Peyer's patch (tissue), 4 donors: ENCODE results near the gene TOP2B. TPM values are rescaled to one million over a fixed set of nuclear protein-coding genes. Genes with fewer than 3 reads are reported as not detected.
A peak's percentile ranks its signal among the peaks of the same experiment; 100 is the strongest.

Source experiments
- DNase-seq, 3 donors: peaks; one replicate each; pipeline ENCODE4 v3.0.0-alpha.2; 2017 to 2019
- H3K27ac ChIP-seq, 4 donors: fragments of 200-600 bp; sonication (generic); one replicate each; pipeline ENCODE4 v1.5.1; 2016 to 2019
- H3K27me3 ChIP-seq, 2 donors: fragments of 200-600 bp; sonication (generic); one replicate each; pipeline ENCODE4 v1.5.1; 2019
- H3K36me3 ChIP-seq, 3 donors: fragments of 200-600 bp; sonication (generic); one replicate each; pipeline ENCODE4 v1.5.1; 2016 to 2019
- H3K4me1 ChIP-seq, 4 donors: fragments of 200-600 bp; sonication (generic); one replicate each; pipeline ENCODE4 v1.5.1; 2016 to 2019
- H3K4me3 ChIP-seq, 4 donors: fragments of 200-600 bp; sonication (generic); 1 replicate in 3 of 4; 2 replicates in 1 of 4; pipeline ENCODE4 v1.5.1; 2016 to 2019; ENCODE audit warnings: mild to moderate bottlenecking in 1 of 4
- H3K9me3 ChIP-seq, 4 donors: fragments of 200-600 bp; sonication (generic); one replicate each; pipeline ENCODE4 v1.5.1; 2016 to 2019; ENCODE audit warnings: mild to moderate bottlenecking in 1 of 4
- POLR2A ChIP-seq, 2 donors: fragments of 450-650 bp; IDR thresholded peaks; one replicate each; pipeline ENCODE4 v1.5.1; 2017; ENCODE audit warnings: antibody characterized with exemption in 2 of 2, mild to moderate bottlenecking in 2 of 2, moderate library complexity in 2 of 2
- total RNA-seq, 4 donors: library from RNA; depleted of rRNA; stranded (reverse); fragments of >200 nt; gene quantifications; one replicate each; pipeline ENCODE4 v1.1.0, GENCODE V29; 2016
- TF ChIP-seq, protein P1 (sequence below), 6 experiments: fragments of 450-650 bp in 4 of 6; fragments of 200-600 bp in 2 of 6; sonication (generic) in 1 of 6; IDR thresholded peaks; one replicate each; pipeline ENCODE4 v1.5.1; 2017 to 2019; ENCODE audit warnings: antibody characterized with exemption in 6 of 6, mild to moderate bottlenecking in 3 of 6, moderate library complexity in 1 of 6

TOP2B gene
- total RNA-seq, 4 donors from 2014 or later, result 70.4 to 198 (median 73.8) TPM

DNA sequence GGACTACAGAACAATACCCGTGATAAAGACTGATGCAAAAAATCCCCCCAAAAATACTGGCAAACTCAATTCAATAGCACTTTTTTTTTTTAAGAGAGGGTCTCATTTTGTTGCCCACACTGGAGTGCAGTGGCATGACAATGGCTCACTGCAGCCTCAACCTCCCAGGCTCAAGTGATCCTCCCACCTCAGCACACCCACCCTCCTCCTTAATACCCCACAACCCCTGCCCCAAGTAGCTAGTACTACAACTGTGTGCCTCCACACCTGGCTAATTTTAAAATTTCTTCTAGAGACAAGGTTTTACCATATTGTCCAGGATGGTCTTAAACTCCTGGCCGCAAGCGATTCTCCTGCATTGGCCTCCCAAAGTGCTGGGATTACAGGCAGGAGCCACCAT is 11.4 kb downstream of the TOP2B start:
- H3K4me3 ChIP-seq, result no peak overlapping the region
- no peak for DNase-seq
- H3K9me3 ChIP-seq, result no peaks in the 10 kb centered on the region
- TF ChIP-seq, protein P1, sequence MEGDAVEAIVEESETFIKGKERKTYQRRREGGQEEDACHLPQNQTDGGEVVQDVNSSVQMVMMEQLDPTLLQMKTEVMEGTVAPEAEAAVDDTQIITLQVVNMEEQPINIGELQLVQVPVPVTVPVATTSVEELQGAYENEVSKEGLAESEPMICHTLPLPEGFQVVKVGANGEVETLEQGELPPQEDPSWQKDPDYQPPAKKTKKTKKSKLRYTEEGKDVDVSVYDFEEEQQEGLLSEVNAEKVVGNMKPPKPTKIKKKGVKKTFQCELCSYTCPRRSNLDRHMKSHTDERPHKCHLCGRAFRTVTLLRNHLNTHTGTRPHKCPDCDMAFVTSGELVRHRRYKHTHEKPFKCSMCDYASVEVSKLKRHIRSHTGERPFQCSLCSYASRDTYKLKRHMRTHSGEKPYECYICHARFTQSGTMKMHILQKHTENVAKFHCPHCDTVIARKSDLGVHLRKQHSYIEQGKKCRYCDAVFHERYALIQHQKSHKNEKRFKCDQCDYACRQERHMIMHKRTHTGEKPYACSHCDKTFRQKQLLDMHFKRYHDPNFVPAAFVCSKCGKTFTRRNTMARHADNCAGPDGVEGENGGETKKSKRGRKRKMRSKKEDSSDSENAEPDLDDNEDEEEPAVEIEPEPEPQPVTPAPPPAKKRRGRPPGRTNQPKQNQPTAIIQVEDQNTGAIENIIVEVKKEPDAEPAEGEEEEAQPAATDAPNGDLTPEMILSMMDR (IDR thresholded peaks at IDR 0.05), result no peak
- TF ChIP-seq POLR2A (IDR thresholded peaks at IDR 0.05), result no peak
- no peak overlapping the region for H3K27ac ChIP-seq
- H3K27me3 ChIP-seq, result no peaks in the 10 kb centered on the region
- H3K36me3 ChIP-seq, result no peaks in the 10 kb centered on the region
- peaks cover 0 to 19% (median 0%) of the 10 kb centered on the region in 4 donors for H3K4me1 ChIP-seq

DNA sequence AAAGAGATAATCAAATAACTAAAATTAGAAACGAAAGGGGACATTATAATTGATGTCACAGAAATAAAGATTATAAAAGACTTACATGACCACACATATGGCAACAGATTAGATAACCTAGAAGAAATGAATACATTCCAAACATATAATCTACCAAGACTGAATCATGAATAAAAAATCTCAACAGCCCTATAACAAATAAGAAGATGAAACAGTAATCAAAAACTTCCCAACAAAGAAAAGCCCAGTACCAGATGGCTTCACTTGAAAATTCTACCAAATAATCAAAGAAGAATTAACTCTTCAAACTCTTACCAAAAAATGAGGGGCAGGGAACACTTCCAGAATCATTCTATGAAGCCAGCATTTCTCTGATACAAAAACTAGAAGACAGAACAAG is 11.8 kb downstream of the TOP2B start:
- Histone ChIP-seq H3K4me3 (no peak overlapping the region), H3K4me1 (peaks cover 0 to 19% (median 0%) of the 10 kb centered on the region in 4 donors), H3K27me3 (no peaks in the 10 kb centered on the region), H3K27ac (no peak overlapping the region), H3K36me3 (no peaks in the 10 kb centered on the region), H3K9me3 (no peaks in the 10 kb centered on the region)
- TF ChIP-seq, protein P1 (IDR thresholded peaks at IDR 0.05), result no peak
- TF ChIP-seq POLR2A (IDR thresholded peaks at IDR 0.05), result no peak
- no peak for DNase-seq

DNA sequence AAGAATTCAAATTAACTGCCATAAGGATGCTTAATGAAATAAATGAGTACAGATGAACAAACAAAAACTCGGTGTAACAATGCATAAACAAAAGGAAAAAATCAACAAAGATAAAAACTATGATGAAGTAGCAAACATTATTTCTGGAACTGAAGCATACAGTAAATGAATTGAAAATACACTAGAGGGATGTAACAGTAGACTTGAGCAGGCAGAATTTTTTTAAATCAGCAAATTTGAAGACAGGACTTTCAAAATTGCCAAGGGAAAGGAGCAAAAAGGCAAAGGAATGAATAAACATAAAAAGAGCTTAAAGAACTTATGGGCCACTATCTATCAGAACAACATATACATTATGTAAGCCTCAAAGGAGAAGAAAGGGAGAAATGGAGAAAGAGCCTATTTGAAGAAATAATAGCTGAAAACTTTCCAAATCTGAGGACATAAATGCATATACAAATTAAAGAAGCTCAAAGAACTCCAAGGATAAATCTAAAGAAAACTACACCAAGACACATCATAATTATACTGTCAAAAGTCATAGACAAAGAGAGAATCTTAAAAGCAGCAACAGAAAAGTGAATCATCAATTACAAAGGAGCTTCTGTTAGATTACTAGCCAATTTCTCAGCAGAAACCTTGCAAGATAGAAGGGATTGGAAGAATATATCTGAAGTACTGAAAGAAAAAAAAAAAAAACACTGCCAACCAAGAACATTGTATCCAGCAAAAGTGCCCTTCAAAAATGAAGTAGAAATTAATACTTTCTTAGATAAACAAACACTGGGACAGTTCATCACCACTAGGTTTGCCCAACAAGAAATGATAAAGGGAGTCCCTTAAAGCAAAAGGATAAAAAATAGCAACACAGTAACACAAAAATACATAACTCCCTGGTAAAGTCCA is 15.5 kb downstream of the TOP2B start:
- TF ChIP-seq, protein P1 (IDR thresholded peaks at IDR 0.05), result no peak
- no peak for TF ChIP-seq POLR2A (IDR thresholded peaks at IDR 0.05)
- Histone ChIP-seq H3K9me3 (no peaks in the 10 kb centered on the region), H3K27ac (no peak overlapping the region), H3K4me3 (no peak overlapping the region), H3K36me3 (no peaks in the 10 kb centered on the region), H3K4me1 (peaks cover 0 to 4% (median 0%) of the 10 kb centered on the region in 4 donors), H3K27me3 (no peaks in the 10 kb centered on the region)
- DNase-seq, result no peak

DNA sequence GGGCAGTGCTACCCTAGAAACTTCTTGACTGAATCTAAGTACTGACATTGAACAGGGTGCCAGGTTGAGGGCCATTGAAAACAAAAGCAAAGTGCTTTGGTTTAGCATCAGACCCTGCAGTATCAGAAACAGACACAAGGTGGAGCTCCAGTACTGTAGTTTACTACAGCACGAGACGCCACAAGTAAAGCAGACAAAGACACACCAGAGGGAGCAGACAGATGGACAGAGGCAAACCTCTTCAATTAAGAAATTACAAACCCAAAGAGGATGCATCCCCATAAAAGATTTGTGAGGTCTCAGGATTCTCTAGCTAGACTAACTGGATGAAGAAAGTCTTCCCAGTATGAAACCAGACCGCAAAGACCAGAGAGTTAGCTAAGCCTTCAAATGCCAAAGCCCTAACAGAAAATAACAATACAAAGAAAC is 16.6 kb downstream of the TOP2B start:
- TF ChIP-seq POLR2A (IDR thresholded peaks at IDR 0.05), result no peak
- TF ChIP-seq, protein P1 (IDR thresholded peaks at IDR 0.05), result peak; percentile 63 to 99 (median 89)
- H3K27ac ChIP-seq, result no peak overlapping the region
- H3K27me3 ChIP-seq, result no peaks in the 10 kb centered on the region
- H3K4me1 ChIP-seq, result peaks cover 0 to 4% (median 0%) of the 10 kb centered on the region in 4 donors
- H3K4me3 ChIP-seq, result no peak overlapping the region
- no peaks in the 10 kb centered on the region for H3K9me3 ChIP-seq
- DNase-seq, result peak in 2 of 3 donors; percentile 76 to 93
- H3K36me3 ChIP-seq, result no peaks in the 10 kb centered on the region

DNA sequence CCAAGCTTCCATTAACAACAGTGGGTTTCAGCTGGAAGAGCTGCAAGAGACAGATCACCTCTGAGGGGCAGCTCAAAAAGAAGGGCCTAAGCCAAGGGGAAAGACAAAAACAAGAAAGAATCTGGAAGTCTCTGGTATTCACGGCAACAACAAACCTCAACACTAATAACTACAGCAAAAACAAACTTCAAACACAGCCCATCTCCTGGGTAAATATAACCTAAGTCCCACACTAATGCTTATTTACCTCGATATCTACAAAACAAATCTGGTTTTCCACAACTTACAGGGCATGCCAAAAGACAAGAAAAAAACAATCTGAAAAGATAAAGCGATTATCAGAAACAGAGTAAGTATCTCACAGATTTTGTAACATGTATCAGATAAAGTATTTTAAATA is 29.7 kb downstream of the TOP2B start:
- H3K27me3 ChIP-seq, result no peaks in the 10 kb centered on the region
- H3K4me1 ChIP-seq, result no peaks in the 10 kb centered on the region
- H3K4me3 ChIP-seq, result no peak overlapping the region
- no peaks in the 10 kb centered on the region for H3K9me3 ChIP-seq
- TF ChIP-seq, protein P1 (IDR thresholded peaks at IDR 0.05), result no peak
- no peak for TF ChIP-seq POLR2A (IDR thresholded peaks at IDR 0.05)
- H3K27ac ChIP-seq, result no peak overlapping the region
- DNase-seq, result no peak
- peaks cover 0 to 57% (median 0%) of the 10 kb centered on the region in 3 donors for H3K36me3 ChIP-seq
